B cell (primary cell): ENCODE data around the gene MTFR1L.

Experiments used
- EZH2 ChIP-seq: IDR thresholded peaks from 2 replicates; pipeline ENCODE4 v1.6.1; 2012; ENCODE audit warnings: borderline replicate concordance, low read depth, mild to moderate bottlenecking, moderate library complexity, low read length; ENCODE audit not compliant: insufficient read depth, poor library complexity, severe bottlenecking
- TF ChIP-seq, protein P1 (sequence below): fragments of 200-600 bp; IDR thresholded peaks from one replicate; pipeline ENCODE4 v1.8.0; 2022; ENCODE audit warnings: antibody characterized with exemption, mild to moderate bottlenecking

GRCh38 chr1:25861316-25862286 is 41.8 kb downstream of the MTFR1L start:
- TF ChIP-seq, protein P1, sequence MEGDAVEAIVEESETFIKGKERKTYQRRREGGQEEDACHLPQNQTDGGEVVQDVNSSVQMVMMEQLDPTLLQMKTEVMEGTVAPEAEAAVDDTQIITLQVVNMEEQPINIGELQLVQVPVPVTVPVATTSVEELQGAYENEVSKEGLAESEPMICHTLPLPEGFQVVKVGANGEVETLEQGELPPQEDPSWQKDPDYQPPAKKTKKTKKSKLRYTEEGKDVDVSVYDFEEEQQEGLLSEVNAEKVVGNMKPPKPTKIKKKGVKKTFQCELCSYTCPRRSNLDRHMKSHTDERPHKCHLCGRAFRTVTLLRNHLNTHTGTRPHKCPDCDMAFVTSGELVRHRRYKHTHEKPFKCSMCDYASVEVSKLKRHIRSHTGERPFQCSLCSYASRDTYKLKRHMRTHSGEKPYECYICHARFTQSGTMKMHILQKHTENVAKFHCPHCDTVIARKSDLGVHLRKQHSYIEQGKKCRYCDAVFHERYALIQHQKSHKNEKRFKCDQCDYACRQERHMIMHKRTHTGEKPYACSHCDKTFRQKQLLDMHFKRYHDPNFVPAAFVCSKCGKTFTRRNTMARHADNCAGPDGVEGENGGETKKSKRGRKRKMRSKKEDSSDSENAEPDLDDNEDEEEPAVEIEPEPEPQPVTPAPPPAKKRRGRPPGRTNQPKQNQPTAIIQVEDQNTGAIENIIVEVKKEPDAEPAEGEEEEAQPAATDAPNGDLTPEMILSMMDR: no peak
- TF ChIP-seq EZH2: no peak
